ENCODE measurements around the gene MYBPC3. TPM values are rescaled to one million over a fixed set of nuclear protein-coding genes. Genes with fewer than 3 reads are reported as not detected.

Gene MYBPC3
- not detected for total RNA-seq

- H3K27me3 Mint-ChIP-seq (ENCODE audit: low read depth), result no peaks in the 10 kb centered on the region
- H3K4me1 Mint-ChIP-seq (ENCODE audit: low read depth), result no peaks in the 10 kb centered on the region
- ATAC-seq (no peak), DNase-seq (no peak)
- H3K9me3 Mint-ChIP-seq, result no peaks in the 10 kb centered on the region
- no peaks in the 10 kb centered on the region for H3K36me3 Mint-ChIP-seq (ENCODE audit: insufficient read depth)
- H3K4me3 Mint-ChIP-seq, result no peak within 1 kb of the TSS
These were observed at the start of gene MYBPC3 for GRCh38 chr11:47352556-47352955. TSS of gene MYBPC3 (minus strand) at chr11:47352702. CDS start at chr11:47352647, 55 bp downstream.

GRCh38 chr11:47400768-47401279 is 48.3 kb upstream of the MYBPC3 start:
- ATAC-seq (peak in 1 of 2 donors; percentile 20), DNase-seq (no peak)
- no peaks in the 10 kb centered on the region for H3K9me3 Mint-ChIP-seq
- H3K36me3 Mint-ChIP-seq (ENCODE audit: insufficient read depth), result no peaks in the 10 kb centered on the region
- peaks cover 25% of the 10 kb centered on the region for H3K4me1 Mint-ChIP-seq (ENCODE audit: low read depth)
- H3K4me3 Mint-ChIP-seq, result peak overlapping the region; percentile 74
- H3K27me3 Mint-ChIP-seq (ENCODE audit: low read depth), result no peaks in the 10 kb centered on the region

GRCh38 chr11:47399860-47400767 is 47.6 kb upstream of the MYBPC3 start:
- H3K36me3 Mint-ChIP-seq (ENCODE audit: insufficient read depth), result no peaks in the 10 kb centered on the region
- H3K4me3 Mint-ChIP-seq, result peak overlapping the region; percentile 74
- H3K9me3 Mint-ChIP-seq, result no peaks in the 10 kb centered on the region
- no peaks in the 10 kb centered on the region for H3K27me3 Mint-ChIP-seq (ENCODE audit: low read depth)
- DNase-seq, result no peak
- peaks cover 32% of the 10 kb centered on the region for H3K4me1 Mint-ChIP-seq (ENCODE audit: low read depth)
- ATAC-seq, result peak; percentile 78 to 87

GRCh38 chr11:47398551-47398950 is 46.0 kb upstream of the MYBPC3 start:
- ATAC-seq (no peak), DNase-seq (no peak)
- no peaks in the 10 kb centered on the region for H3K9me3 Mint-ChIP-seq
- no peaks in the 10 kb centered on the region for H3K36me3 Mint-ChIP-seq (ENCODE audit: insufficient read depth)
- H3K4me1 Mint-ChIP-seq (ENCODE audit: low read depth), result peaks cover 46% of the 10 kb centered on the region
- H3K4me3 Mint-ChIP-seq, result no peak overlapping the region
- H3K27me3 Mint-ChIP-seq (ENCODE audit: low read depth), result no peaks in the 10 kb centered on the region

GRCh38 chr11:47398011-47398410 is 45.5 kb upstream of the MYBPC3 start:
- H3K27me3 Mint-ChIP-seq (ENCODE audit: low read depth), result no peaks in the 10 kb centered on the region
- no peaks in the 10 kb centered on the region for H3K9me3 Mint-ChIP-seq
- ATAC-seq (no peak), DNase-seq (no peak)
- no peaks in the 10 kb centered on the region for H3K36me3 Mint-ChIP-seq (ENCODE audit: insufficient read depth)
- no peak overlapping the region for H3K4me3 Mint-ChIP-seq
- H3K4me1 Mint-ChIP-seq (ENCODE audit: low read depth), result peaks cover 49% of the 10 kb centered on the region

GRCh38 chr11:47396049-47396320 is 43.5 kb upstream of the MYBPC3 start:
- Mint-ChIP-seq H3K4me1 (ENCODE audit: low read depth) (peaks cover 50% of the 10 kb centered on the region), H3K36me3 (ENCODE audit: insufficient read depth) (no peaks in the 10 kb centered on the region), H3K27me3 (ENCODE audit: low read depth) (no peaks in the 10 kb centered on the region), H3K9me3 (no peaks in the 10 kb centered on the region), H3K4me3 (no peak overlapping the region)
- DNase-seq, result no peak
- no peak for ATAC-seq

GRCh38 chr11:47395223-47396048 is 42.9 kb upstream of the MYBPC3 start:
- Mint-ChIP-seq H3K4me3 (peak overlapping the region; percentile 59), H3K36me3 (ENCODE audit: insufficient read depth) (no peaks in the 10 kb centered on the region), H3K27me3 (ENCODE audit: low read depth) (no peaks in the 10 kb centered on the region), H3K9me3 (no peaks in the 10 kb centered on the region), H3K4me1 (ENCODE audit: low read depth) (peaks cover 46% of the 10 kb centered on the region)
- no peak for ATAC-seq
- DNase-seq, result no peak

GRCh38 chr11:47394322-47395222 is 42.1 kb upstream of the MYBPC3 start:
- Mint-ChIP-seq H3K4me3 (peak overlapping the region; percentile 59), H3K4me1 (ENCODE audit: low read depth) (peaks cover 49% of the 10 kb centered on the region), H3K27me3 (ENCODE audit: low read depth) (no peaks in the 10 kb centered on the region), H3K36me3 (ENCODE audit: insufficient read depth) (no peaks in the 10 kb centered on the region), H3K9me3 (no peaks in the 10 kb centered on the region)
- ATAC-seq (peak; percentile 83 to 89), DNase-seq (peak; percentile 50)

- DNase-seq, result no peak
- Mint-ChIP-seq H3K36me3 (ENCODE audit: insufficient read depth) (no peaks in the 10 kb centered on the region), H3K9me3 (no peaks in the 10 kb centered on the region), H3K4me1 (ENCODE audit: low read depth) (peaks cover 51% of the 10 kb centered on the region), H3K4me3 (peak overlapping the region; percentile 35), H3K27me3 (ENCODE audit: low read depth) (no peaks in the 10 kb centered on the region)
- ATAC-seq, result no peak
These were observed 41.5 kb upstream of the MYBPC3 start for GRCh38 chr11:47394050-47394321.

GRCh38 chr11:47393163-47394049 is 40.9 kb upstream of the MYBPC3 start:
- Mint-ChIP-seq H3K9me3 (no peaks in the 10 kb centered on the region), H3K27me3 (ENCODE audit: low read depth) (no peaks in the 10 kb centered on the region), H3K36me3 (ENCODE audit: insufficient read depth) (no peaks in the 10 kb centered on the region), H3K4me1 (ENCODE audit: low read depth) (peaks cover 50% of the 10 kb centered on the region), H3K4me3 (peak overlapping the region; percentile 35)
- no peak for DNase-seq
- no peak for ATAC-seq

GRCh38 chr11:47392546-47393162 is 40.2 kb upstream of the MYBPC3 start:
- H3K36me3 Mint-ChIP-seq (ENCODE audit: insufficient read depth), result no peaks in the 10 kb centered on the region
- peaks cover 47% of the 10 kb centered on the region for H3K4me1 Mint-ChIP-seq (ENCODE audit: low read depth)
- no peaks in the 10 kb centered on the region for H3K9me3 Mint-ChIP-seq
- ATAC-seq (no peak), DNase-seq (no peak)
- no peaks in the 10 kb centered on the region for H3K27me3 Mint-ChIP-seq (ENCODE audit: low read depth)
- no peak overlapping the region for H3K4me3 Mint-ChIP-seq

GRCh38 chr11:47391711-47392432 is 39.4 kb upstream of the MYBPC3 start:
- no peak overlapping the region for H3K4me3 Mint-ChIP-seq
- no peaks in the 10 kb centered on the region for H3K27me3 Mint-ChIP-seq (ENCODE audit: low read depth)
- ATAC-seq (no peak), DNase-seq (no peak)
- H3K4me1 Mint-ChIP-seq (ENCODE audit: low read depth), result peaks cover 45% of the 10 kb centered on the region
- no peaks in the 10 kb centered on the region for H3K36me3 Mint-ChIP-seq (ENCODE audit: insufficient read depth)
- no peaks in the 10 kb centered on the region for H3K9me3 Mint-ChIP-seq

Data from activated T-cell treated with anti-CD3 and anti-CD28 coated beads, Interleukin-2, amount 50 U/mL, for 4 hours (primary cell).